HG03025 (cell line): Measurements from ENCODE around the gene EID2.

ENCODE experiments used
- ATAC-seq: cut with Tn5 transposase; IDR thresholded peaks from one replicate; pipeline ENCODE4 v1.9.1; 2021; ENCODE audit warnings: mild to moderate bottlenecking, moderate library complexity; ENCODE audit not compliant: unreplicated experiment, low FRiP score

The EID2 gene, protein sequence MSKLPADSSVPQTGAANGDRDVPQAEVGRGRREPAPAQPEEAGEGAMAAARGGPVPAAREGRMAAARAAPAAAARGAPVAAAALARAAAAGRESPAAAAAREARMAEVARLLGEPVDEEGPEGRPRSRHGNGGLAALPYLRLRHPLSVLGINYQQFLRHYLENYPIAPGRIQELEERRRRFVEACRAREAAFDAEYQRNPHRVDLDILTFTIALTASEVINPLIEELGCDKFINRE

DNA sequence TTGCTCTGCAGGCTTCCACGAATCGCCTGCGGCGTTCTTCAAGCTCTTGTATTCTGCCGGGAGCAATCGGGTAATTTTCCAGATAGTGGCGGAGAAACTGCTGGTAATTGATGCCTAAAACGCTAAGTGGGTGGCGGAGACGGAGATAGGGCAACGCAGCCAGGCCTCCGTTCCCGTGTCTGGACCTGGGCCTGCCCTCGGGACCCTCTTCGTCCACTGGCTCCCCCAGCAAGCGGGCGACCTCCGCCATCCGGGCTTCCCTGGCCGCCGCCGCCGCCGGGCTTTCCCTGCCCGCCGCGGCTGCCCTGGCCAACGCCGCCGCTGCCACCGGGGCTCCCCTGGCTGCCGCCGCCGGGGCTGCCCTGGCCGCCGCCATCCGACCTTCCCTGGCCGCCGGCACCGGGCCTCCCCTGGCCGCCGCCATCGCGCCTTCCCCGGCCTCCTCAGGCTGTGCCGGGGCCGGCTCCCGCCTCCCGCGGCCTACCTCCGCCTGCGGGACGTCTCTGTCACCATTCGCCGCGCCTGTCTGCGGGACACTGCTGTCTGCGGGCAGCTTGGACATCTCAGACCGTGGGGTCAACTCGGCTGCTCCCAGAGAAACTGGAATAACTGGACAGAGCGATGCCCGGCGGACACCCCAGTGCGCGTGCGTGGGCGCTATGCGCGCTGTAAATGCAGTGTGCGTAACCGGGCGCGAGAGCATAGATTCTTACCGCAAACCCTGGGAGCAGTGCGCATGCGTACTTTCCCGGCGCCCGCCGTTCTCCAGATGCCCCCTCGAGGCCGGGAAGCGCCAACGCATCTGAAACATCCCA is at the start of gene EID2:
Gene EID2, minus strand, starts transcription at position 644 of the 815 bp plus-strand sequence. Its CDS starts 82 bp downstream, at position 562.
- peak; percentile 80 for ATAC-seq

DNA sequence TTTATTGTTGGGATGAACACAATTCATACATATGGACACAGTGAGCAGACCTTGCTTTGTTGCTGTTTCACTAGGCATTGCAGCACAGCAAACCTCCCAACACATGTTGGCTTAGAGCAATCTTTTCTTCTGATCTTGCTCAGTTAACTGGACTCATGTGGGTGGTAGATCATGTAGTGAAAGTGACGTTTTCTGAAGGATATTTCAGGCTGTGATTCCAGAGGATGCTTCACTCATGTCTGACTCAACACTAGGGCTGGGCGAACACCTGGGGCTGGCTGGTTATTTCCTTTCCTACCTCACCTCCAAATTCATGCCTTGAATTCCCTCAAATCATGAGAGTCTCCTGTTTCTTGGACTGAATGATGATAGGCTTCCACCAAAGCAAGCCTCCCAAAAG is 48.1 kb upstream of the EID2 start:
- ATAC-seq: no peak

DNA sequence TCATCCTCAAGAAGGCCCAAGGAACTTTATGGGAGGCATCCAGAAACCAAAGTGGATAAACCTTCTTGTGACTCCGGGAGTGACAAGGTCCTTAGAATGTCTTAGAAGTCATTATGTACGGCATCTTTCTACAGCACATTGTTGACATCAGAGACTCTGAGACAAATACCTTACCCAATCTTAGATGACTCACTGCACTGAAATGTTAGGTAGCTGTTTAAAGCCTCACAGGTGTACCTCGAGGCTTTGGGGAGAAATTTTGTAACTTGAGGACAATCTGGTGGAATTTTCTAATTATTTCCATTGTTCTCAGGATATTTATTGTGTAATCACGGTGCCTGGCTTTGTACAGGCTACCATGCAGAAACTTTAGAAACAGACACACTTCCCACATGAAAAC is 47.5 kb upstream of the EID2 start:
- no peak for ATAC-seq

DNA sequence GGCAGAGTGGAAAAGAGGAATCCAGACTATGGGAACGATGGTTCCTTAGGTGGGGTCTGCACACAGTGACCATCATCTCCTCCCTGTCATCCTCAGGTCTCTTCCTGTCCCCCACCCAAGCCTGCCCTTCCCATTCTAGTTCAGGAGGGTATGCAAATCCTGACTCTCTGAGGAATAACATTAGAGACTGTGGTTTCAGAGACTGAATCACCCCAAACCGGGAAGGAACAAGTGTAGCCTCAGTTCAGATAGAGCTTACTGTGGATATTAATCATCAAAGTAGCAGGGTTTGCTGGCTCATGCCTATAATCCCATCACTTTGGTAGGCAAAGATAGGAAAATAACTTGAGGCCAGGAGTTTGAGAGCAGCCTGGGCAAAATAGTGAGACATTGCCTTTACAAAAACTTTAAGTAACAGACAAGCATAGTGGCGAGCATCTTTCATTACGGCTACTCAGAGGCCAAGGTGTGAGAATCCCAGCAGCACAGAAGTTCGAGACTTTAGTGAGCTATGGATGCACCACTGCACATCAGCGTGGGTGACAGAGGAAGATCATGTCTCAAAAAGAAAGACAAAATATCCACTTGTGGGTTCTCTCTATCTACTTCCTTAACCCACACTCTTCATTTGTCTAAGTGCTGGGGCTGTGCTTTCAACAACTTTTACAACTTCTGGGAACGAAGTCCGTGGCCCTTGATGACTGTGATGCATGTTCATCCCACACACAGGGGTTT is 43.1 kb upstream of the EID2 start:
- ATAC-seq: no peak

DNA sequence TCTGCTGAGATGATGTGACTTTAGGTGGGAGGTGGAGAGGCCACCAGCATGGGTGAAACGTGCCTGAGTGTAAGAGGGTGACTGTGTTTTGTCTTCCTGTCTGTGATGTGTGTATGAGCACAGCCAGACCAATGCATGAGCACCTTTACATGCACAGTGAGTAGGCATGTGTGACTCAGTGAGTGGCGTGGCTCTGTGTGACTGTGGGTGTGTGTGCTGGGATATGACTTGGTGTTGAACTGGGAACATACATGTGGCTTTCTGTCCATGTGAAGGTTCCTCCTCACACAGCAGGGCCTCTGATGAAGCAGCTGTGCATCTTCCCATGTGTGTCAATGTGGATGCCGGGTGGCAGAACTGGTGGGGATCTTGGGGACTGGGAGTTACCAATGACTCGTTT is 42.5 kb upstream of the EID2 start:
- no peak for ATAC-seq

DNA sequence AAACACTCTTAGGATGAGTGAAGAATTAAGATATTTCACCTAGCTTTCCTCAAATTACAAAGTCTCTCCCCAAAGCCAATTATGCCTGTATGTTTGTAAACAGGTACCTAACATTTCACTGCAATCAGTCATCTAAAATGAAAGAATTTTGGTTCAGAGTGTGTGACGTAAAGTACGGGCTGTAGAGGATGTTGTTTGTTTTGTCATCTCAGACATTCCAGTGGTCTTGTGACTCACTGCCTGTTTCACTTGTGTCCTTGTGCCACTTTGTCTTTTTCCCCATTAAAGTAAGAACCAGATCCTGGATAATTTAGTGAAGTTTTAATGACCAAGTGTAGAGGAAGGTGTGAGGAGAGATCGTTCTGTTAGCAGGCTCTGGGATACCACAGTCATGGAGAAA is 28.6 kb upstream of the EID2 start:
- no peak for ATAC-seq

DNA sequence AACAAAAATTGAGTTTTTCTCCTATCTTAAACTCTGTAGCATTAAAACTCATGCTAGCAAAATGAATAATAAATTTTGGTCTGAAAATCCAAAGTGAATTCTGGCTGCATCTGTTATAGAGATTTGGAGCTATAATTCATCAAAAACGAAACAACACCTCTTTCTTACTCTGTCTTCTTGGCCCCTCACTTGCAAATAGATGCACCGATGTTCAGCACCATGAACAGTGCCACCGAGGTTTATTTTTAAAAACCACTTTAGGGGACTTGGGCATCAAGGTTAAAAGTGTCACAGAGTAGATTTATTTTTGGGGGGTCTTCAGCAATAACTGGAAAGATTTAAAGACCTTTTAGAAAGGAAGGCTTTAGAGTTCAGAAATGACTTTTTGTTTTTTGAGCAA is 26.1 kb upstream of the EID2 start:
- no peak for ATAC-seq

DNA sequence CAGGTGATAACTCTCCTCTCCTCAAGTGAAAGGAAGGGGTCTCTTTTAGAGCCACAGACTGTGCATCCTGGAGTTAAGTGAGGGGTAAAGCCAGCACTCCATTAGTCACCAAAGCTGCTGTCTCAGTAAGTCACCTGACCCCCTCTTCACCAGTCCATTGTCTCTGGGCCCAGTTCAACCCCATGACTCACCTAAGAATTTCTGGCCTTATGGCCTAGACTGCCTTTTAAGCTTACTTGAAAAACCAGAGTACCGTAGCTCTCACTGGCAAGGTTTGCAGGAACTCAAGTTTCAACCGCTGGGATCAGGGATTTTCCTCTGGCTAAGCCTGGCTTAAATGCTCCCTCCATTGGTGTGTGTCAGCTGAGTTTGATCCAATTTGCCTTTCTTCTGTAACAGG is 23.4 kb upstream of the EID2 start:
- ATAC-seq: no peak

DNA sequence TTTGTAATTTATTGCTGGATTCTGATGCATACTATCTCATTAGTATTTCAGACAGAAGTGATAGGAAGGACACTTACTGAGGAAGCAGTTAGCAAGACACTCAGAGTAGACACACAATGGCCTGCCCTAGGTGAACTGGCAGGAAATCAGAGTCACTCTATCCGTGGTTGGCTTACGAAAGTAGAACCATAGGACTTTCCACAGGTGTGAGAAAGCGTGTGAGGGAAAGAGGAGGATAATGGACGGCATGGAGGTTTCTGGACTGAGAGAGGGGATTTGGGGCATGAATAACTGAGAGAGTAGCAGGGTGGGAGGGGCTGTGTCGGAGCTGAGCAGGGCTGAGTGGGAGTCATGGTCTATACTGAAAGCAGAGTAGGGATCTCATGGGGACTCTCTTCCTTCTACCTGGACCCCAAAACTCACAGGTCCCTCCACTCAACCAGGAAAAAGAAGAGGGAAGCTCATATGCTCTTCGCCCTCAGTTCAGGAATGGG is 18.7 kb upstream of the EID2 start:
- no peak for ATAC-seq

DNA sequence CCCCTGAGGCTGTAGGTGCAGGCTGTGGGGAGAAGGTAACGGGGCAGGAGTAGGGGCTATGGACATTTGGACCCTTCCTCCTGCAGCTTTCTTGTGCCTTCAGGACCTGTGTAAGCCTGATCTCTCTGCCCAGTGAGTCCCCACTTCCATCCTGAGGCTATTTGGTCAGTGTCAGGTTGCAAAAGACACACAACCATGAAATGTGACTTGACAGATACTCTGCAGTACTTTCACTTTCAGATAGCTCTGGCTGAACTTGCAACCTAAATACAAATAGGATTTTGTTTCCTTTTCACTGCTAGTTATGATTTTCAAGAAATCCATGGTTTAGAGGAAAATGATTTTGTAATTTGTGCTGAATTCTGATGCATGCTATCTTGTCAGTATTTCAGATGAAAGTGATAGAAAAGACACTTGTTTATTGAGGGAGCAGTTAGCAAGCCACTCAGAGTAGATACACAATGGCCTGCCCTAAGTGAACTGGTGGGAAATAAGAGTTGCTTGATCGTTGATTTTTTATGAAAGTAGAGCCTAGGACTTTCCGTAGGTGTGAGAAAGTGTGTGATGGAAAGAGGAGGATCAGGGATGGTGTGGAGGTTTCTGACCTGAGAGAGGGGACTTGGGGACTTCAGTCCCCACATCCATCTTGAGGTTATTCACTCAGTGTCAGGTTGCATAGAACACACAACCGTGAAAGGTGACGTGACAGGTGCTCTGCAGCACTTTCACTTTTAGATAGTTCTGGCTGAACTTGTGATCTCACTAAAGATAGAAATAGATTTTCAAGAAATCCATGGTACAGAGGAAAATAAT is 18.1 kb upstream of the EID2 start:
- ATAC-seq: no peak

DNA sequence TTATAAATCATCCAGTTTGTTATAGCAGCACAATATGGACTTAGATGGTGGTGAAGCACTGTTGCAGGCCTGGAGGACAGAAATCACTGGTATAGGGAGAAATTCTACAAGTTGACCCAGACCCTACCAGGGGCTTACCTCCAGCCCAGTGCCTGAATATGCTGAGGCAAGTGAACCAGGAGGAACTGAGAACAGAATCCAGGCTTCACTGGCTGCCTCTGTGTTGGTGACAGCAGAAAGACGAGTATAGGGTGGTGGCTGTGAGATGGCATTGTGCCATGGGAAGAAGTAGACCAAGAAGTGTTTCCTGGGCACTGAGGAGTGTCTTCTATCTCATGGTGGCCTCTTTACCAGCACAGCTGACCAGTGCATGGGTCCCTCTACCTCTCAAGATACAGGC is 15.9 kb upstream of the EID2 start:
- ATAC-seq: no peak

DNA sequence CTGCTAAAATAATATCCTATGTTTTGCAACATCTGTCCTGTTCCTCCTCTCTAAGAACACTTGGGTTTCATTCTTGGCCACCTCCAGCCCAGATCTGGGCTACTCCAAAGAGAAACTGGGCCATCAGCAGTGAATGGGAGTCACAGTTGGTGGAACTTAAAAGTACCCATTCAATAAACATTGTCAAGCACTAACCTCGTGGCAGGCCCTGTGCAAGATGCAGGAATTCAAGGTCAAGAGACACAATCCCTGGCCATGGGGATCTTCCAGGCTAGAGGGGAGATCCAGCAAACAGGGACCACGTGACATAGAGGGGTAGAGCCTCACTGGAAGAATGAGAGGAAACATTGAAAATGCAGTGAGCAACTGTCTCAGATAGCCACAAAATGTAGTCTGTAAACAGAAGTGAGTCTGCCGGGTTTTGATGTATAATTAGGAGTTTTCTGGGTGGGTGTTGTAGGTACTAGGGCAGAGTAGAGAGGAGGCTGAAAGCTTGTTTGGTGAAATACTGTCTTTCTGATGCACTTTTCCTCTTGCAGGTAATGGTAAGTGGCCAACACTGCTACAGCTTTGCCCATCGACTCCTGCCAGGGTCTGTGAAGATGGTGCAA is 14.8 kb upstream of the EID2 start:
- ATAC-seq: no peak

DNA sequence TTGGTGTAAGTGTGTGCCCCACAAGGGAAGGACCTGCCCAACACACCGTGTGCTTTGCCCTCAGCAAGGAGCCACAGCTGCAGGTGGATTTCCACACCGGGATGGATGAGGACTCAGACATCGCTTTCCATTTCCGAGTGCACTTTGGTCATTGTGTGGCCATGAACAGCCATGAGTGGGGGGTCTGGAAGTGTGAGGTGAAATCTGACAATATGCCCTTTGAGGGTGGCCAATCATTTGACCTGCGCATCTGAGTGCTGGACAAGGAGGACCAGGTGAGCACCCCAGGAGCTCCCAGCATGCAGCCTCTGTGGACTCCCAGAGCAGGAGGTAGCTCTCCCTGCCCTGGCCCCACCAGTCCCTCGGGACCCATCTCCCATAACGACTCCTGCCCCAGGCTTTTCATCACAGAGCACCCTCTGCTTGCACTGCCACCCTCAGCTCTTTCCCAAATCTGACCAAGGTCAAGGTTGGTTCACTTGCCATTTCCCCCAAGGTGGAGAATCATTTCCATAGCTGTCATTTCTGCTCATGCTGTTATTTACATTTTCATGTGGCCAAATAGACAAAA is 13.2 kb upstream of the EID2 start:
- no peak for ATAC-seq

DNA sequence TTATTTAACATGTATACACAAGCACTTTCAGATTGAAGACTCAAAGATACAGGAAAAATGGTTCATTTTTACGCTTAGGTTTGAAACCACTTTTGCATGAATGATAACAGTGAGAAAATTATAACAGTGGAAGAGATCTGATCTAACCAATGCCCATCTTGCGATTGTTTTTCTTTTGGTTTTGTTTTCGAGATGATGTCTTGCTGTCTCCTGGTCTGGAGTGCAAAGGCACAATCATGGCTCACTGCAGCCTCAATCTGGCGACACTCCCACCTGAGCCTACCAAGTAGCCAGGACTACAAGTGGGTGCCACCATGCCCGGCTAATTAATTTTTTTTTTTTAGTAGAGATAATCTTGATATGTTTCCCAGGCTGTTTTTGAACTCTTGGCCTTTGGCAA is 10.2 kb upstream of the EID2 start:
- ATAC-seq: no peak

DNA sequence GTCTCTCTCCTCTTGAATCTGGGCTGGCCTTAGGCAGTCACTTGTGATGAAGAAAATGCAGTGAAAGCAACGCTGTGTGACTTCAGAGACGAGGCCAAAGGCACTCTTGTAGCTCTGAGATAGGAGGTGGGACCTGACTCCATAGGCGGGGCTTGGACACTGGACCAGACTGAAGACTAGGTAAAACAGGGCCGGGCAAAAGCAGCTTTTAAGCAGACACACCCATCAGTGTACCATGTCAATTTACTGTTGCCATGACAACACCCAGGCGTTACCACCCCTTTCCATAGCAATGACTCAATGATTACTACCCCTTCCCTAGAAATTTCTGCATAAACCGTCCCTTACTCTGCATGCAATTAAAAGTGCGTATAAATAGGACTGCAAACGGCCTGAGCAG is 6.6 kb upstream of the EID2 start:
- ATAC-seq: no peak

DNA sequence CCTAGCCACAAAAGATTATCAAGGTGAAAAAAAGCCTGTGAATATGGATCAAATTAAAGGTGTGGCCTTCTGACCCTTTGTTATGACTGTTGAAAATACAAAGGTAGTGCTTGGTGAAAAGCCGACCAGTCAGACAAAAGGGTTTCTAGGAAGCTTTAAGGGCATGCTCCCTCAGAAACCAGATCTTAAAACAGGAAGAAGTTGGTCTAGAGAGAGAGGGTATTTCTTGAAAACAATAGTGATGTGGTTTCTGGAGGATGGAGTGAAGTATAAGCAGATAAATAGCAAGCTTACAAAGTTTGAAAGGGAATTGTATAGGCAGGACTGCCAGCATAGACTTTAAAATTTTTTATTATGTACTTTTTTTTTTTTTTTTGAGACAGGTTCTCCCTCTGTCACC is 5.0 kb upstream of the EID2 start:
- no peak for ATAC-seq

DNA sequence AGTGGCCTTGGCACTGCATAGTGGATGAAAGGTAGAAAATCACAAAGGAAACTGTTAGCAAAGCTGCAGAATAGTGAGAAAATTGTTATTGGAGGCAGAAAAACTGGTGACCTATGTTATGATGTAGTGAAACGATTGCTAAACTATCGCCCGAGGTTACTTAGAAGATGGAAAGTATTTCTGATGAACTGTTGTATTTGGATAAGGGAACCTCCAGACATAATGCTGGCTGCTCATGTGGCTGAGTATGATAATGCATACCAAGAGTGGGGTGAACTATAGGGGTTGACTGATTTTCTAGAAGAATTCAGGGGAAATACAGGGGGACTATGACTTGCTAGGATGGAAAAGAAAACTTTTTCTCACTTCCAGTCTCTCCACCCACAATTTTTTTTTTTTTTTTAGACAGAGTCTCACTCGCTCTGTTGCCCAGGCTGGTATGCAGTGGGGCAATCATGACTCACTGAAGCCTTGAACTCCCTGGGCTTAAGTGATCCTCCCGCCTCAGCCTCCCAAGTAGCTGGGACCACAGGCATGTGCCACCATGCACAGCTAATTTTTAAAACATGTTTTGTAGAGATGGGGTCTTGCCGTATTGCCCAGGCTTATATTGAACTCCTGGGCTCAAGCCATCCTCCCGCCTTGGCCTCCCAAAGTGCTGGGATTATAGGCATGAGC is 4.4 kb upstream of the EID2 start:
- ATAC-seq: no peak

DNA sequence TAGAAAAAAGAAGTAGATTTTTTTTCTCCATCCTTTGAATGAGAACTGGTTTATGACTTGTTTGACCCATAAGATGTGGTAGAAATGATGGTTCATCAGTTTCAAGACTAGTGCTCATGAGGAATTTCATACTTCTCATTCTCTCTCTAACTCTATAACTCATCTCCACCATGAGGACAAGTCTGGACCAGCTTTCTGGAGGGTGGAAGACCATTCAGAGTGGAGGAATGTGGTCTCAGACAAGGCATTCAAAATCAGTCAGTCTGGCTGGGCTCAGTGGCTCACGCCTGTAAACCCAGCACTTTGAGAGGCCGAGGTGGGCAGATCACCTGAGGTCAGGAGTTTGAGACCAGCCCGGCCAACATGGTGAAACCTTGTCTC is 3.5 kb upstream of the EID2 start:
- no peak for ATAC-seq

DNA sequence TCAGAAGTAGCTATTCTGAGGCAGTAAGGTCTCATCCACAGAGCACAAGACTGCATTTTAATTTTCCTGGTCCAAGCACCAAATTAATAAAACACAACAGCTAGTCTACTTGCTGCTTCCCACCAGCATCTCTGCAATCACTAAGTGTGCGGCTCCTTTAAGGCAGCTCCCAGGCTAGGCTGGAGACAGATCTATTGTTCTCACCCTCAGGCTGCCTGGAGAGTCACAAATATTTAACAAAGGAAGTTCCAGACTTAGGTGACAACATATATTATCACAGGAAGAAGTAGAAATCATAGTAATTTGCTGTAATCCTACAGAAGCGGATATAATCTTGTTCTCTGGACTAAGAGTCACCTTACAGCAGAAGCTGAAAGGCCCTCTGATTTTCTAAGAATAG is 2.2 kb upstream of the EID2 start:
- ATAC-seq: no peak
